Subcutaneous preadipocyte (primary cell): ENCODE results near the gene DRC1. TPM values are rescaled to one million over a fixed set of nuclear protein-coding genes. Genes with fewer than 3 reads are reported as not detected.

Experiments used
- total RNA-seq: library from RNA; depleted of rRNA; stranded (reverse); fragments of >200 nt; gene quantifications from 2 replicates; pipeline ENCODE4 v1.2.3, GENCODE V29; 2012

DRC1 gene
- total RNA-seq = not detected in 2 replicates

GRCh38 chr2:26401739-26402541 lies at the start of gene DRC1:
Gene DRC1, plus strand, starts transcription at chr2:26401920. Its CDS starts 70 bp downstream, at chr2:26401990.

DNA sequence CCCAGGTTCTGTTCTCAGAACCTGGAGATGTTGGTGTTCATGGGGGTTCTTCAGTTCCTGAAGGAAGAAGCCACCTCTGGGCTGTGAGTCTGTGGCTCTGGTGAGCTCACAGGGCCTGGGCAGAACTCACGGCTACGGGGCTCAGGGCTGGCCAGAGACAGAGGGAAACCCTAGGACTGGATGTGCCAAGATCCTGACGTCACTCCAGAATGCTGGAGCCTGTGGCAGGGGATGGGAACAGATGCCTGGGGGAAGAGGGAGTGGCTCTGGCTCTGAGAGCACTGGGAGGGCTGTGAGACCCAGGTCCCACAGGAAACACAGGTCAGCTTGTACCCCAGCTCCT lies 76.2 kb downstream of the DRC1 start, which contains the start of gene OTOF:
Gene OTOF (minus strand): TSS at position 214 of the 343 bp plus-strand sequence.

Other genes with a start within 250 kb of the DRC1 start
- 0.78 and 1.5 TPM in 2 replicates for gene GAREM2, start 228.8 kb upstream of the DRC1 start, total RNA-seq
- 153 and 155 TPM in 2 replicates for gene HADHA, start 157.3 kb upstream of the DRC1 start, total RNA-seq
- 104 and 128 TPM in 2 replicates for gene HADHB, start 157.0 kb upstream of the DRC1 start, total RNA-seq
- gene SELENOI, start 55.8 kb upstream of the DRC1 start, total RNA-seq = 20.2 and 32.3 TPM in 2 replicates
- under 0.01 and 2.5 TPM in 2 replicates for gene ADGRF3, start 55.1 kb upstream of the DRC1 start, total RNA-seq
- under 0.01 and 0.39 TPM in 2 replicates for gene OTOF, start 76.2 kb downstream of the DRC1 start, total RNA-seq
- not detected in 2 replicates for gene CIB4, start 239.4 kb downstream of the DRC1 start, total RNA-seq